Measurements from ENCODE around the gene SREBF2.

The SREBF2 gene

DNA sequence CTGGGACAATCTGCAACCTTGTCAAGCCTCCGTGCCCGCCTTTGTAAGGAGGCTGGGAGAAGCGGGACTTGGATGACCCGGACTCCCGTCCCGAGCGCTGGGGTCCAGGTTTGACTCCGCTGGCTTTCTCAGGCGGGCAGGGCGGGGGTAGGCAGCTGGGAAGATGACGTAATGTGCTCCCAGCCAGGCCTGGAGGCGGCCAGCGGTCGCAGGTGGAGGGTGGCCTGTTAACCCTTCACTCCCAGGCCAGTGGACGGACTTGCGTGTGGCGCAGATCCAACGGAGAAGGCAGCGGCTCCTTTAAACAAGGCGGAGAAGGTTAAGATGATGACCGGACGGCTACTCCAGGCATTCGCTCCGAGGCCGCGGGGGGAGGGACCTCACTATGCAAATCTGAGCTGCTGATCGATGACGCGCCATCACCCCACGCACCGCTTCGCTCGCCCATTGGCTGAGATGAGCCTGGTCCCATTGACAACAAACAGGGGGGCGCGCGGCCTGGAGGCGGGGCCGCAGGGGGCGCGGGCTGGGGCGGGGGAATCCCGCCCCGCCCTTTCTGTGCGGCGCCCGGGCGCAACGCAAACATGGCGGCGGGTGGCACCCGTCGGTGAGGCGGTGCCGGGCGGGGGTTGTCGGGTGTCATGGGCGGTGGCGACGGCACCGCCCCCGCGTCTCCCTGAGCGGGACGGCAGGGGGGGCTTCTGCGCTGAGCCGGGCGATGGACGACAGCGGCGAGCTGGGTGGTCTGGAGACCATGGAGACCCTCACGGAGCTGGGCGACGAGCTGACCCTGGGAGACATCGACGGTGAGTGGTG lies at the start of gene SREBF2:
Gene SREBF2 (plus strand): TSS at position 553 of the 816 bp plus-strand sequence. CDS start 166 bp downstream, at position 719.
- peak; percentile 99 for DNase-seq (ENCODE audit: low spot score)

DNA sequence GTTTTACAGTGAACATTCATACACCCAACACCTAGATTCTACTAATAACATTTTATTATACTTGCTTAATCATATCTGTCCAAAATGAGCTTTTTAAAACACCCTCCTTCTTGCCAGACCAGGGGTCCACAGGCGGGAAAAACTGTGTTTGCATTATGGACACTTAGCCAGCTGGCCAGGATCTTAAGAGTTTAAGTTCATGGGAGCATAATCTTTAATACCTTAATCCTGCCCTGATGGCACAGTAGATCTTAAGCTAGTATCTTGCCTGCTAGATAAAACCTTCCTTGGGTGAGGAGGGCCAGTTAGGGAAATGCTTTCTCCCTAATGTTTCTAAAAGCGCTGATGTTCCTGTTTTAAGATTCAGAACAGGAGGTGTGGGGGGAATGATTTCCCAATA lies 45.6 kb upstream of the SREBF2 start:
- no peak for DNase-seq (ENCODE audit: low spot score)

DNA sequence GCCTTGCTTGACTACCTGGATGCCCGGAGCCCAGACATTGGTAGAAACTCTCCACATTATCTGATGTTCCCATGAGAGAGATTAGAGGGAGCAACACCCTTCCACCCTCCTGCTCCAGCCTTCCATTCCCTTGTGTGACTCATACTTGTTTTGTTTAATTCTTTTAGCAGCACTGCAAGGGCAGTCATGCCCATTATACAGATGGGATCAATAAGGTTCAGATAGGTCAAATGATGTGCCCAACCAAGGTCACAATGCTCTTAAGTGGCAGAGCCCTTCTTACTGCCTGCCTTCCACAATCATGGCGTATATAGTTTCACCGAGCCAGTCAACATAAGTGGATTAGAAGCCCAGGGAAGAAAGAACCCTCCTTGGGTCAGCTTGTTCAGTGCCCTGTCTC lies 39.0 kb upstream of the SREBF2 start:
- DNase-seq (ENCODE audit: low spot score): no peak

DNA sequence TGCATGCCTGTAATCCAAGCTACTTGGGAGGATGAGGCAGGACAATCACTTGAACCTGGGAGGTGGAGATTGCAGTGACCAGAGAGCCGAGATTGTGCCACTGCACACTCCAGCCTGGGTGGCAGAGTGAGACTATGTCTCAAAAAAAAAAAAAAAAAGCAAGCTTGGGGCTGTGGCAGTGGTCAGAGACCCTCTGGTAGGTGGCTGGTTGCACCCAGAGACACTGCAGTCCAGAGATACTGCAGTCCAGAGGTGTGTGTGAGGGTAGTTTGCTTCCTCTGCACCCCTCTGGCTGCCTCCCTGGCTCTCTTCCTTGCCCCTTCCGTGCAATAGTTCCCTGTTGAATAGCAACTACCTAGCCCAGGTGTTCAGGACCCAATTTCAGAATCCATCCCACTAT lies 34.2 kb upstream of the SREBF2 start:
- DNase-seq (ENCODE audit: low spot score): no peak

DNA sequence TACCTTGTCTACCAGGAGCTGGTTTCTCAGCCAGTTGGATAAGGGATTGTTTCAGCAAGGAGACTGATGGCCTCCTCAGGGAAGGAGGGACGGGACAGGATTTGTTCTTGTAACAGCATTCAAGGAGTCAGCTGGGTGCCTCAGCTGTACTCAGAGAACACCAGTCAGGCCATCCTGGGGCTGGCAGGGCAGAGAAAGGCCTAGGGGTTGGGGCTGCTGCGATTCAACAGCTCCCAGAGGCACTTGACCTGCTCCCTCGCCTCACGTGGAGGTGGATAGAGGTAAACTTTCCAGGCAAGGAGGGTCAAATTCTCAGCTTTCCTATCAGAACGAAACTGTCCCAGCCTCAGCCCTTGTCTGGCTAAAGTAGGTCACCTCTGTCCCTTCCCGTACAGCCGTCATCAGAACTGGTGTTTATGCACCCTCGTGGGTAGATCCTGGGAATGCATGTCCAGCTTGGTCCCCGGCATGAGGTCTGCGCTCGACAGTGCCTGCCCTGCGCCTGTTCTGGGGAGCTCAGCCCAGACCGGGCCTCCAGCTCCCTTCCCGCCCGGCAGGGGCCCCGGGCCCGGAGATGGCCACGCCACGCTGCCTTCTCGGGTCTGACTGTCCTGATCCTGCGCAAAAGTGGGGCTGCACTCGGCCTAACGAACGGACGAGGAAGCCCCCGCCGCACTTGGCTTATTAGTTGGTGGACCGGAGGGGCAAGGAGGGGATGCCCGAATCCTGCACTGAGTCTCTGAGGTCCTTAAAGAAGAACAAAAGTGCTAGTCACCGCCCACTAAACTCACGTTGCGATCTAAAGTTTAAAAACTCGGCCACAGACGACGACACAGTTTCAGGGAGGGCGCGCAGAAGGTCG lies 33.2 kb upstream of the SREBF2 start:
- DNase-seq (ENCODE audit: low spot score): peak; percentile 78

DNA sequence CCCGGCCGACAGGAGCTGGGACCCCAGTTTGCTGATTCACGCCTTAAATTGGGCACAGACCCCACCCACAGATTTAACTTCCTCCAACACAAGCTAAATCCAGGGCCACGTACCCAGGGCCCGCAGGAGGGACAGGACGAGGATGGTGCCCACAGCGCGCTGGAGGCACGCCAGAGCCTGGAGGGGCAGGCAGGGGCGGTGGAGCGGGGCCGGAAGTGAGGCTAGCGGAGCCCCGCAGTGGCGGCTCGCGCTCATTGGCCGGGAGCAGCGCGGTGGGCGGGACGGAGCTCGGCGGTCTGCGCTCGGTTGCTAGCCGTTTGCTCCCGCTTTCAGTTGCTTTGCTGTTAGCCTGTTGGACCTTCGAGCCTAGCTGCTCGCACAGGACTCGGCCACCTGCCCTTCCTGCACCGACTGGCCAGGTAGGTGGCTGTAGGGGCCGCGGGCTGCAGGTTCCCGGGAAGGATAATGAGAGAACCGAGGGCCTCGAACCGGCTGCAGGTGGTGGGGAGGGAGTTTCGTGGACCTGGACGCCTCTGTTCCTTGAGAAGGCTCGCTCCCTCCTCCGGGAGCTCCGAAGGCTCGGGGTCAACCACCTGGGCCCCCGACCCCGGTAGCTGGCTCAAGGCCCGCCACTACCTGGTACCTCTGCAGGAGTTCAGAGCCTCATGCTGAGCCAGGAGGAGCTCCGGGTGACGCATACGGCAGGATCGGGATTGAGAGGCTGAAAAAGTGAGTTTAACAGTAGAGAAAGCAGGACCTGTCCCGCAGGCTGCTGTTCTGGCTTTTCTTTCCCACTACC lies 32.4 kb upstream of the SREBF2 start, which contains the start of gene CCDC134:
Gene CCDC134 (plus strand): TSS at position 332 of the 799 bp plus-strand sequence. CDS start 8,212 bp downstream, outside the sequence.
- peak; percentile 99 for DNase-seq (ENCODE audit: low spot score)

DNA sequence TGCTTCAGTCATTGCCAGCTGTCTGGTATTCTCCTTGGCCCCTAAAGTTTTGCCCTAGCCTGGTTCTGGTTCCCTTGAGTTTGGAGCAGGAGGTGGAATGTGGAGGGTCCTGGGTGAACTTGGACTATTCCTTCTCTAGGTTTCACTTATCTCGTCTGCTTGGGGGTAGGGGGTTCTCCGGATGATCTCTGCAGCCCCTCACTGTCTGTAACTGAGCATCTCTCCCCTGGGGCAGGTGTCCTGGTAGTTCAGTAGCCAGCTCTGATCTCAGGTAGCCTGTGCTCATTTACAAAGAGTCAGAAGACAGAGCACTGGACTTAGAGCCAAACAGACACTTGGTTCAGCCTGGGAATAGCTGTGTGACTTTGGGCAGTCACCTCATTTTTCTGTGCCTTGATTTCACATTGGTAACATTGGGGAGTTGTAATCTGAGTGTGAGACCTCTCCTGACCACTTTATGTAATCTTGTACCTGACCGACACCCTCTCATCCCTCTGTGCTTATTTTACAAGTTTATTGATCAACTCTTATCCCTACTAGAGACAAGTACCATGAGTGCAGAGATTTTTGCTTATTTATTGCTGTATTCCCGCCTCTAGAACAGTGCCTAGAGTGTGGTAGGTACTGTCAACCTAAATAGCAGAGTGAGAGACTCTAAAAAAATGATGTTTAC lies 31.6 kb upstream of the SREBF2 start:
- no peak for DNase-seq (ENCODE audit: low spot score)

DNA sequence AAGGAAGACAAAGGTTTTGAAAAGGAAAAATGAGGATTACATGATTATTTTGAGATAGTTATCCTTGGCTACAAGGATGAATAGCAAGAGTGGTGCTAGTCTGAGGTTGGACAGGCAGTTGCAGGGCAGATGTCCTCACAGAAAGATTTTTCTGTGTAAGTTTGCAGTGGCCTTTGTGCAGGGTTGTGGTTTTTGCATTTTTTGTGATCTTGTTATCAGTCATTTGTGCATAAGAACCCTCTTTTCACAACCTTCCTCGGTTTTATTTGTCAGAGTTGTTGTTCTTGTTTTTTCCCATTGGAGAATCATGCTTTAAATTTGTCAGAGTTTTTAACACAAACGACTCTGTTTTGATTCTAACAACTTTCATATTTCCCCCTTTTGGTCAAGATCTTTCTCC lies 31.0 kb upstream of the SREBF2 start:
- no peak for DNase-seq (ENCODE audit: low spot score)

DNA sequence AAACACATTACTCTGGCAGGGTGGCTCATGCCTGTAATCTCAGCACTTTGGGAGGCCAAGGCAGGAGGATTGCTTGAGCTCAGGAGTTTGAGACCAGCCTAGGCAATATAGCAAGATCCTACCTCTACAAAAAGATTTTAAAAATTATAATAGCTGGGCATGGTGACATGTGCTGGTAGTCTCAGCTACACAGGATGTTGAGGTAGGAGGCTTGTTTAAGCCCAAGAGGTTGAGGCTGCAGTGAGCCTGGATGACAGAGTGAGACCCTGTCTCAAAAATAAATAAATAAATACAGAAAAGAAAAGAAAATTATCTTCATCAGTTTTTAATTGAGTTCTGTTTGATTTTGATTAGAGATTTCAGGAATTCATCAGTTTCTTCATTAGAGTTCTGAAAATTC lies 27.3 kb upstream of the SREBF2 start:
- no peak for DNase-seq (ENCODE audit: low spot score)

DNA sequence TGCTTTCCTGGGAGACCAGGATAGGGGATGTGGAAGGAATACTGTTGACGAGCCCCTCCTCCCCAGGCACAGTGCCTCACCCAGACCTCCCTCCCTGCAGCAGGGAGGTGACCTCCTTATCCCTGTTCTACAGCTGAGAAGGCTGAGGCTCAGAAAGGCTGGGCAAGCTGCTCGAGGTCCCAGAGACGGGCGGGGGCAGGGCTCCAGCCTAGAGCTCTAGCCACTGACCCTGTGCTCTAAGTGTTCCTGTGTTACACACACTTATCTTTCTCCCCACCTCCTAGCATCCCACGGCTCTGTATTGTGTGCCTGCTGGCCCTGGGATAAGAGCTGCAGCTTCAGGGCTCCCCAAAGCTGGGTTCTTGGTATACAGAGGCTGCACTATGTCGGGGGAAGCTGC lies 24.5 kb upstream of the SREBF2 start:
- DNase-seq (ENCODE audit: low spot score): no peak

DNA sequence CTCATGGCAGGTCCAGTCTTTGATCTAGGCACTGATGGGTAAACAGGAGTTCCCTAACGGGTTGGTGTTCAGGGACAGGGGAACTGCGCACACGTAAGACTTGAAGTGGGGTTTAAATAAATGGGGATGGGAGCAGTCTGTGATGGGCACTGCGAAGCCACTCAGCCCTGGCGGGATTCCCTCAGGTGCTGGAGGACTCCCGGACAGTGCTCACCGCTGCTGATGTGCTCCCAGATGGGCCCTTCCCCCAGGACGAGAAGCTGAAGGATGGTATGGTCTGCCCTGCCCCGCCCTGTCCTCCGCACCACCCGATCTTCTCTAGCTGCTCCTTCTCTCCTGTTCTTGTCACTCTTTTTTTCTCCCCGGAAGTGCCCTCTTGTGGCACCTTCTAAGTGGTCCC lies 22.9 kb upstream of the SREBF2 start:
- DNase-seq (ENCODE audit: low spot score): no peak

DNA sequence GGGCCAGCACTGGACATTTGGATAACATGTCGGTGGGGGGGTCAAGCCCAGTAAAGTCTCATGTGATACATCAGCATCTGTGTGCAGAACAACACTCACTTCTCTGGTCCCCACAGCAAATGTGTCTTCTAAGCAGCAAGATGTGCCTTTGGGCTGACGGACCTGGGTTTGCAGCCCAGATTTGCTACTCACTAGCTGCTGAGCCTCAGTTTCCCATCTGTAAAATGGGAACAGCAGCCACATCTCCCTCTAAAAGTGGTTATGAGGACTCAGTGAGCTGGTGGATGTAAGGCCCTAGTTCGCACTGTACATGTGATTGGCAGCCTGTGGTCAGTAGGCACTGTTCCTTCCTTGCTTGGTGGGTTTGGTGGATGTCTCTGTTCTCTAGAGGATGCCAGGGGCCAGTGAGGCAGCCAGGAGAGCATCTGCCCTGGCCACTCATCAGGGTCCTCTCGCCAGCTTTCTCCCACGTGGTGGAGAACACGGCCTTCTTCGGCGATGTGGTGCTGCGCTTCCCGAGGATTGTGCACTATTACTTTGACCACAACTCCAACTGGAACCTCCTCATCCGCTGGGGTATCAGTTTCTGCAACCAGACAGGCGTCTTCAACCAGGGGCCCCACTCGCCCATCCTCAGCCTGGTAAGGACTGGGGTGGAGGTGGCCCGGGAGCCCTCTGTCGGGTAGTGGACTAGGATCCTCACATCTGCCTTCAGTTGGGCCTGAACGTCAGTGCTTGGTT lies 19.9 kb upstream of the SREBF2 start:
- no peak for DNase-seq (ENCODE audit: low spot score)

DNA sequence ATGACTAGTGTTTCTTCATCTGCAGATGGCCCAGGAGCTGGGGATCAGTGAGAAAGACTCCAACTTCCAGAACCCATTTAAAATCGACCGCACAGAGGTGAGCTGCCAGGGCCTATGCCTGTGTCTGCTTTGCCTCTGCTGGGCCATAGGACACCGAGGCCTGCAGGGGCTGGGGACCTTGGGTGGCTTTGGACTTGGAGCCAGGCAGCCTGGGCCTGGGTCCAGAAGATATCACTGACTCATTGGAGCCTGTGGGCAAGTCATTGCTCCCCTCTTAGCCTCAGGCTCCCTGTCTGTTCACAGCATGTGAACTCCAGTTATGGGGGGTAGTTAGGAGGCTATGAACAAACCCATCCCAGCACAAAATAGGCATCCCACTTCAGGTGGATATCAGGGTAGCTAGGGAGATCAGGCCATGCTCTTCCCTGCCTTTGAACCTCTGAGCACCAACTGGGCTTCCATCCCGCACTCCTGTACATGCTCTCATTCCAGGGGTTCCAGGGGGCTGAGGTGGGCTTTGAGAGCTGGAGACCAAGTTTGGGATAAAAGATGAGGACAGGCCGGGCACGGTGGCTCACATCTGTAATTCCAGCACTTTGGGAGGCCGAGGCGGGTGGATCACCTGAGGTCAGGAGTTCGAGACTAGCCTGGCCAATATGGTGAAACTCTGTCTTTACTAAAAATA lies 19.0 kb upstream of the SREBF2 start:
- no peak for DNase-seq (ENCODE audit: low spot score)

DNA sequence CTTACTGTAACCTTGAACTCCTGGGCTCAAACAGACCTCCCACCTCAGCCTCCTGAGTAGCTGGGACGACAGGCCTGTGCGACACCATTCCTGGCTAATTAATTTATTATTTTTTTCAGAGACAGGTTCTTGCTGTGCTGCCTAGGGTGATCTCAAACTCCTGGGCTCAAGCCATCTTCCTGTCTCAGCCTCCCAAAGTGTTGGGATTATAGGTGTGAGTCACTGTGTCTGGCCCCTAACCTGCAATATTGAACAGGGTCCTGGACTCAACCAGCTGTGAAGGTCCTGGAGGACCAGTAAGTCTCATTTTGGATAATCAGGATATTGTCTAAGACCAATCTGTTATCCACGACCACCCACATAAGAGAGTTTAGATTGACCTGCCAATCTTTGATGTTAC lies 17.2 kb upstream of the SREBF2 start:
- DNase-seq (ENCODE audit: low spot score): no peak

DNA sequence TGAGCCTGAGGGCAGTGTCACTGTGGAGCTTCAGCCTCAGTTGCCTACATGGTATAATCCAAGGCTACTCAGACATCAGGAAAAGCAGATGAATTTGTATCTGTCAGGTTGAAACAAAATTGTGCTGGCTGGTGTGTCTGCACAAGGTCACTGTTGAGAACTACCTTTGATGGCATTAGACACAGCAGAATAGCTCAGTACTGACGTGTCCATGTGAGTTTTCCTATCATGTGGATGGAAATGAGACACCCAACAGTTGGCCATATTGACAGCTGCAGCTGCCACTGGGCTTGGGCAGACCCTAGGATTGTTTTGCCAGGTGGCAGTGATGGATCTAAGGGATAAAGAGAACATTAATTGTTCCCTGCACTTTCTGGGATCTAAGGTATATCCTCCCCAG lies 16.7 kb upstream of the SREBF2 start:
- DNase-seq (ENCODE audit: low spot score): no peak

DNA sequence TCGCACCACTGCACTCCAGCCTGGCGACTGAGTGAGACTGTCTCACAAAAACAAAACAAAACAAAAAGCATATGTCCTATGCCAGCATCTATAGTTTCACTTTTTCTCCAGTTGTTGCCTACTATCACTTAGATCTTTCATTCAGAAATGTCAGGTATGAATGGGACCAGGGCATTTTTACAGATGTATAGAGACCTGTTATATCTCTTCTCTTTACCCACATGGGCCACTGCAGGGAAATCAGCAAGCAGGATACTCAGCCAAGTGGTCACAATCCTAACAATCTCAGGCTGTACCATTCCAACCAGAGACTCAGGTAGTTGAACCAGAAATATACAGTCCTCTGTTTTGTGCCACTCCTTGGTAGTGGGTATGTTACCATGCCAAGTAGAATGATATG lies 16.0 kb upstream of the SREBF2 start:
- DNase-seq (ENCODE audit: low spot score): no peak

DNA sequence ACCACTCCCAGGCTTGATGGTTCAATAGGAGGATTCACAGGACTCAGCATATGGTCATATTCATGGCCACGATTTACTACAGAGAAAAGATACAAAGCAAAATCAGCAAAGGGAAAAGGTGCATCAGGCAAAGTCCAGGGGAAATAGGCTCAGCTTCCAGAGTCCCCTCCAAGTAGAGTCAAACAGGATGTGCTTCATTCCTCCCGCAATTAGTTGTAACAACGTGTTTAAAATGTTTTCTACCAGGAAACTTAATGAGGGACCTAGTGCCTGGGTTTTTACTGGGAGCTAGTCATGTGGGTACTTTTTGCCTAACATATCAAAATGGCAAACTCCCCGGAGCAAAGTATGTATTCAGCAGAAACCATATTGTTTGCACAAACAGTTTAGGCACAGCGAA lies 14.9 kb upstream of the SREBF2 start:
- DNase-seq (ENCODE audit: low spot score): no peak

DNA sequence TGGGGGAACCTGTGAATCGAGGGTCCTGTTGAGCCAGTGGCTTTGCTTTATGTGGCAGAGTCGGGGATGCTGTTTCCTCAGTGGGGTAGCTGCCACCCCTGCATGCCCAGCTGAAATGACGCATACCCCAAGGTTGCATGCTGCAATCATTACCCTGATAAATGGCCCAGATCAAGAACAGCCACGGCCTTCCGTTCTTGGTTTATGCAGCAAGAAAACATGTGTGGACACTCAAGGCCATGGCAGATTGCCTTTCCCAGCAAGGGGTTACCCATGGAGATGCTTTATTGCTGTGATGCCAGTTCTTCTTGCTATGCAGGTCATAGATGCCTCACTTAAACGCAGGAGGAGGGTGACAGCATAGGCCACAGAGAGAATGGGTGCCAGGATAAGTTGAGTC lies 14.3 kb upstream of the SREBF2 start:
- DNase-seq (ENCODE audit: low spot score): no peak

DNA sequence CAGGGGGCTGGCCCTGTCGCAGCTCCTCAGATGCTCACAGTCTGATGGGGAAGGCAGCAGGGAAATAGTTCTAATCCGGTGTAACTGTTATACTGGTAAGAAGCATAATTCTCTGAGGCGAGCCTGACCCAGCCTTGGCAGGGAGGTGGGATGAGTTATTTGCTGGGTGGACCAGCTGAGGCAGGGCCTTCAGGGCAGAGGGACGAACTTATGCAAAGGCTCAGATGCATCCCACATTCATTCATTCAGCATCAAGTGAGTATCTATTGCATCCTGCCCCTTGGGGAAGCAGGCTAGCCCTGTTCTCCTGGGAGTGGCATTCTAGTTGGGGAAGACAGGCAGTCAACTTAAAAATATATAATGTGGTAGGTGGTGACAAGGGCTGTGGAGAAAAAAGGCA lies 13.6 kb upstream of the SREBF2 start:
- no peak for DNase-seq (ENCODE audit: low spot score)

DNA sequence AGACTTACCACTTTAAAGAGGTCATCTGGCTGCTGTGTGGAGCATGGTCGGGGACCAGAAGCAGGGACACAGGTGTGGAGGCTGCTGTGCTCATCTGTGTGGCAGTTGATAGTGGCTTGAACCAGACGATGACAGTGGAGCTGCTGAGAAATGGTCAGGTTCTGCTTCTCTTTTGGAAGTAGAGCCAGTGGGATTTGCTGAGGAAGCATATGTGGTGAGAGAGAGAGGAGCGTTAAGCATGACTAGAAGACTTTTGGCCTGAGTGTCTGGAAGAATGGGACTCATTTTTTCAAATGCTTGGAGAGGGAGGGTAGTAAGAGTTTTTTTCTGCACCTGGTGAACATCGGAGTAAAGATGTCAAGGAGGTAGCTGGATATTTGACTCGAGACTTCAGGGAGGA lies 12.5 kb upstream of the SREBF2 start:
- DNase-seq (ENCODE audit: low spot score): no peak
